Measurements from ENCODE around the gene RNU5B-1.

- TF ChIP-seq CTCF (IDR thresholded peaks at IDR 0.05) (no peak), POLR2AphosphoS5 (IDR thresholded peaks at IDR 0.05) (no peak), EP300 (IDR thresholded peaks at IDR 0.05) (no peak)
These were observed 777 bp downstream of the RNU5B-1 start for GRCh38 chr15:65305150-65305758.
